ENCODE measurements around the gene SPATA2. TPM values are rescaled to one million over a fixed set of nuclear protein-coding genes. Genes with fewer than 3 reads are reported as not detected.

SPATA2 gene
- total RNA-seq, 1 experiment from 2014 or later: 6.6 TPM

GRCh38 chr20:49871391-49871948, 43.9 kb downstream of the SPATA2 start:
- Histone ChIP-seq H3K36me3 (ENCODE audit: control insufficient read depth in 1 of 2, insufficient read depth in 2 of 2, low read length in 2 of 2) (no peaks in the 10 kb centered on the region), H3K4me3 (replicated peaks in 1 of 2; ENCODE audit: low read depth in 1 of 2, low read length in 2 of 2) (no peak overlapping the region), H3K4me2 (ENCODE audit: low read length) (no peak overlapping the region), H2AFZ (ENCODE audit: low read depth, low read length, poor library complexity, severe bottlenecking) (no peak overlapping the region), H3K4me1 (ENCODE audit: control insufficient read depth in 1 of 2, insufficient read depth in 2 of 2, low read length in 2 of 2) (no peaks in the 10 kb centered on the region), H3K9me2 (ENCODE audit: insufficient read depth) (no peaks in the 10 kb centered on the region), H3K27me3 (ENCODE audit: insufficient read depth, low read length) (no peaks in the 10 kb centered on the region), H3K27ac (ENCODE audit: low read depth, low read length) (no peak overlapping the region), H3K9ac (ENCODE audit: low read length) (no peak overlapping the region), H3K9me3 (ENCODE audit: control insufficient read depth in 1 of 2, insufficient read depth in 1 of 2, low read depth in 1 of 2, low read length in 2 of 2) (no peaks in the 10 kb centered on the region), H3K79me2 (ENCODE audit: insufficient read depth, low read length) (no peaks in the 10 kb centered on the region), H4K20me1 (ENCODE audit: insufficient read depth) (no peaks in the 10 kb centered on the region)
- DNase-seq (ENCODE audit: low read depth, low spot score) (no peak), ATAC-seq (no peak)
- ChIA-PET CTCF (no interaction called here), POLR2A (no interaction called here), RAD21 (ENCODE audit: low non-redundant PET in 1 of 2, low total read pairs in 2 of 2, uncharacterized antibody in 2 of 2, unreplicated experiment in 2 of 2) (no interaction called here)
- TF ChIP-seq SRF (IDR thresholded peaks at IDR 0.05; ENCODE audit: low read depth): no peak
- TF ChIP-seq TCF7L2 (IDR thresholded peaks at IDR 0.05; ENCODE audit: borderline replicate concordance, extremely low read depth, insufficient read depth, insufficient read length): no peak
- TF ChIP-seq, protein P1, sequence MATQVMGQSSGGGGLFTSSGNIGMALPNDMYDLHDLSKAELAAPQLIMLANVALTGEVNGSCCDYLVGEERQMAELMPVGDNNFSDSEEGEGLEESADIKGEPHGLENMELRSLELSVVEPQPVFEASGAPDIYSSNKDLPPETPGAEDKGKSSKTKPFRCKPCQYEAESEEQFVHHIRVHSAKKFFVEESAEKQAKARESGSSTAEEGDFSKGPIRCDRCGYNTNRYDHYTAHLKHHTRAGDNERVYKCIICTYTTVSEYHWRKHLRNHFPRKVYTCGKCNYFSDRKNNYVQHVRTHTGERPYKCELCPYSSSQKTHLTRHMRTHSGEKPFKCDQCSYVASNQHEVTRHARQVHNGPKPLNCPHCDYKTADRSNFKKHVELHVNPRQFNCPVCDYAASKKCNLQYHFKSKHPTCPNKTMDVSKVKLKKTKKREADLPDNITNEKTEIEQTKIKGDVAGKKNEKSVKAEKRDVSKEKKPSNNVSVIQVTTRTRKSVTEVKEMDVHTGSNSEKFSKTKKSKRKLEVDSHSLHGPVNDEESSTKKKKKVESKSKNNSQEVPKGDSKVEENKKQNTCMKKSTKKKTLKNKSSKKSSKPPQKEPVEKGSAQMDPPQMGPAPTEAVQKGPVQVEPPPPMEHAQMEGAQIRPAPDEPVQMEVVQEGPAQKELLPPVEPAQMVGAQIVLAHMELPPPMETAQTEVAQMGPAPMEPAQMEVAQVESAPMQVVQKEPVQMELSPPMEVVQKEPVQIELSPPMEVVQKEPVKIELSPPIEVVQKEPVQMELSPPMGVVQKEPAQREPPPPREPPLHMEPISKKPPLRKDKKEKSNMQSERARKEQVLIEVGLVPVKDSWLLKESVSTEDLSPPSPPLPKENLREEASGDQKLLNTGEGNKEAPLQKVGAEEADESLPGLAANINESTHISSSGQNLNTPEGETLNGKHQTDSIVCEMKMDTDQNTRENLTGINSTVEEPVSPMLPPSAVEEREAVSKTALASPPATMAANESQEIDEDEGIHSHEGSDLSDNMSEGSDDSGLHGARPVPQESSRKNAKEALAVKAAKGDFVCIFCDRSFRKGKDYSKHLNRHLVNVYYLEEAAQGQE (IDR thresholded peaks at IDR 0.05; ENCODE audit: low read depth): no peak
- TF ChIP-seq, protein P2, sequence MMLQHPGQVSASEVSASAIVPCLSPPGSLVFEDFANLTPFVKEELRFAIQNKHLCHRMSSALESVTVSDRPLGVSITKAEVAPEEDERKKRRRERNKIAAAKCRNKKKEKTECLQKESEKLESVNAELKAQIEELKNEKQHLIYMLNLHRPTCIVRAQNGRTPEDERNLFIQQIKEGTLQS (IDR thresholded peaks at IDR 0.05): no peak
- no peak for TF ChIP-seq CBX3 (IDR thresholded peaks at IDR 0.05; ENCODE audit: low read depth)
- no peak for TF ChIP-seq ZBTB33 (IDR thresholded peaks at IDR 0.05; ENCODE audit: extremely low read depth, insufficient replicate concordance, low read length)
- no peak for TF ChIP-seq POLR2AphosphoS5 (IDR thresholded peaks at IDR 0.05; ENCODE audit: low read depth, low read length)
- TF ChIP-seq ZNF274 (IDR thresholded peaks at IDR 0.05; ENCODE audit: low read depth, low read length): no peak
- TF ChIP-seq CEBPB (IDR thresholded peaks at IDR 0.05; ENCODE audit: low read depth): no peak
- TF ChIP-seq SP1 (IDR thresholded peaks at IDR 0.05; ENCODE audit: low read depth): no peak
- no peak for TF ChIP-seq SIN3A (IDR thresholded peaks at IDR 0.05; ENCODE audit: low read depth)
- TF ChIP-seq, protein P3, sequence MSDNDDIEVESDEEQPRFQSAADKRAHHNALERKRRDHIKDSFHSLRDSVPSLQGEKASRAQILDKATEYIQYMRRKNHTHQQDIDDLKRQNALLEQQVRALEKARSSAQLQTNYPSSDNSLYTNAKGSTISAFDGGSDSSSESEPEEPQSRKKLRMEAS (IDR thresholded peaks at IDR 0.05): no peak
- TF ChIP-seq EGR1 (IDR thresholded peaks at IDR 0.05; ENCODE audit: low read depth): no peak
- no peak for TF ChIP-seq EZH2phosphoT487 (IDR thresholded peaks at IDR 0.05; ENCODE audit: borderline replicate concordance)
- TF ChIP-seq EZH2 (IDR thresholded peaks at IDR 0.05): no peak
- no peak for TF ChIP-seq POLR2A (IDR thresholded peaks at IDR 0.05; ENCODE audit: borderline replicate concordance, extremely low read depth, insufficient read depth, insufficient read length)
- no peak for TF ChIP-seq FOSL1 (IDR thresholded peaks at IDR 0.05; ENCODE audit: low read depth)
- TF ChIP-seq RAD21 (IDR thresholded peaks at IDR 0.05; ENCODE audit: low read depth): no peak
- BruUV-seq (replicated peaks): no TSS peak
- intact Hi-C loops (cut with micrococcal nuclease): no loop called here
